Stomach (tissue), 9 donors: ENCODE measurements around the gene PCDHB9. TPM values are rescaled to one million over a fixed set of nuclear protein-coding genes. Genes with fewer than 3 reads are reported as not detected.
A peak's percentile ranks its signal among the peaks of the same experiment; 100 is the strongest.
"Not testable (repeated sequence)": the region's sequence is repeated elsewhere in the genome, so short reads cannot be mapped to it uniquely, and the experiment has no call there.

Experiments
- DNase-seq, 2 donors: peaks; one replicate each; pipeline versions ENCODE4 v3.0.0 to v3.0.0-alpha.2; 2013 to 2019
- H3K27ac ChIP-seq, 5 donors: fragments of 200-600 bp in 4 of 5; sonication (generic) in 4 of 5; one replicate each; pipeline ENCODE4 v1.5.1; 2013 to 2019; ENCODE audit warnings: mild to moderate bottlenecking in 1 of 5, moderate library complexity in 1 of 5
- H3K27me3 ChIP-seq, 3 donors: fragments of 200-600 bp; sonication (generic); one replicate each; pipeline ENCODE4 v1.5.1; 2017 to 2019; ENCODE audit warnings: mixed run types in 1 of 3
- H3K36me3 ChIP-seq, 4 donors: fragments of 200-600 bp; sonication (generic); 1 replicate in 3 of 4; 2 replicates in 1 of 4; pipeline ENCODE4 v1.5.1; 2016 to 2019
- H3K4me1 ChIP-seq, 4 donors: fragments of 200-600 bp; sonication (generic); one replicate each; pipeline ENCODE4 v1.5.1; 2016 to 2019
- H3K4me3 ChIP-seq, 4 donors: fragments of 200-600 bp; sonication (generic) in 3 of 4; one replicate each; pipeline ENCODE4 v1.5.1; 2016 to 2019; ENCODE audit warnings: mild to moderate bottlenecking in 1 of 4
- H3K9me3 ChIP-seq, 4 donors: fragments of 200-600 bp; sonication (generic); one replicate each; pipeline ENCODE4 v1.5.1; 2016 to 2019
- EP300 ChIP-seq: sonication (generic); formaldehyde crosslinking; IDR thresholded peaks from one replicate; pipeline ENCODE4 v1.6.1; 2017; ENCODE audit warnings: antibody characterized with exemption
- POLR2A ChIP-seq, 4 donors: fragments of 450-650 bp; IDR thresholded peaks; one replicate each; pipeline ENCODE4 v1.6.1; 2016; ENCODE audit warnings: antibody characterized with exemption in 4 of 4, control low read depth in 2 of 4, mild to moderate bottlenecking in 1 of 4, moderate library complexity in 1 of 4
- POLR2AphosphoS5 ChIP-seq, 3 donors: sonication (generic); formaldehyde crosslinking; IDR thresholded peaks; one replicate each; pipeline ENCODE4 v1.6.1; 2016; ENCODE audit warnings: antibody characterized with exemption in 3 of 3
- WGBS, 5 donors: extraction: QIAGEN DNeasy Blood & Tissue Kit in 3 of 5; methylation state at CpG; one replicate each; pipeline versions ENCODE4 v1.1.5 to v1.1.7; 2013 to 2018; 5-methylcytosine and 5-hydroxymethylcytosine counted together
- intact Hi-C: fragments of 100-400 bp; cut with DNase I; formaldehyde crosslinking; loops from one replicate; pipeline ENCODE4 v1.15.1; 2023; ENCODE audit warnings: low total_unique reads
- polyA plus RNA-seq, 3 donors: library from polyadenylated mRNA; stranded (reverse); fragments of 200-250 nt; gene quantifications; one replicate each; pipeline ENCODE4 v1.2.3, GENCODE V29; 2013
- total RNA-seq, 5 donors: library from RNA; depleted of rRNA; stranded (reverse); fragments of >200 nt; gene quantifications; one replicate each; pipeline versions ENCODE4 v1.1.0 to v1.2.3, GENCODE V29; 2014 to 2016
- TF ChIP-seq, protein P1 (sequence below), 7 experiments: fragments of 450-650 bp in 4 of 7; fragments of 200-600 bp in 3 of 7; sonication (generic) in 3 of 7; IDR thresholded peaks; one replicate each; pipeline ENCODE4 v1.5.1; 2016 to 2019; ENCODE audit warnings: antibody characterized with exemption in 7 of 7, control low read depth in 2 of 7, mild to moderate bottlenecking in 1 of 7
- donor health status: healthy with polysubstance abuse.
- donor health status: Bipolar disorder and iron deficiency.
- donor health status: healthy.

PCDHB9 gene
- total and polyA plus RNA-seq, 8 donors, result 0.08 to 0.92 (median 0.19) TPM; not detected in 3

DNA sequence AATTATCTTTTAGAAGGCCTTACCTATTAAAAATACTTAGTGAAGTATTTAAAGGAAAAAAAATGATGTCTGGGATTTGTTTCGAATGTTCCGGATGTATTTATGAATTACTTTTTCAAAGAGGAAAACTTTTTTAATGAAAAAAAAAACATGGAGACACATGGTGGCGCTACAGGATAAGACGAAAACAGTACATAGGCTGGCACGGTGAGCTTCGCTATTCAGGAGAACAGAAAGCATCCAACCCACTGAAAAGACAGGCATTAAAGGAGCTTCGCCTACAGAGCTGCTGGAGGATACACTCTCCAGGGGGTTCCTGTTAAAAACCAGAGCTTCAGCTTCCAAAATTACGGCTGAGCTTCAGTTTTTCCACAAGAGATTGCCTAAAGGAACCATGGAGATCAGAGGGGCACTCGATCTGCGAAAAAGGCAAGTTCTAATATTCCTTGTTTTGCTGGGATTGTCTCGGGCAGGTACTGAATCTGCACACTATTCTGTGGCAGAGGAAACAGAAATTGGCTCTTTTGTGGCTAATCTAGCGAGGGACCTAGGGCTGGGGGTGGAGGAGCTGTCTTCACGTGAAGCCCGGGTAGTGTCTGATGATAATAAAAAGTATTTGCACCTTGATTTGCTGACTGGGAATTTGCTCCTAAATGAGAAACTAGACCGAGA lies 36.3 kb downstream of the PCDHB9 start, which contains the start of gene PCDHB14:
PCDHB14 (plus strand) TSS at position 232 of the 672 bp plus-strand sequence; CDS start at position 395, 163 bp downstream.
- Histone ChIP-seq H3K4me1 (no peaks in the 10 kb centered on the region), H3K36me3 (peaks cover 0 to 10% (median 1%) of the 10 kb centered on the region in 4 donors), H3K4me3 (peak within 1 kb of the TSS; percentile 5 to 23 (median 14)), H3K27me3 (peaks cover 0 to 23% (median 0%) of the 10 kb centered on the region in 3 donors), H3K27ac (no peak within 1 kb of the TSS), H3K9me3 (peaks cover 27 to 97% (median 82%) of the 10 kb centered on the region in 4 donors)
- intact Hi-C loops, result no loop called here
- DNase-seq, result peak in 1 of 2 donors; percentile 52
- WGBS, 5 donors, result 20 to 31% (median 25%) methylated on average over 15 of the region's 15 CpGs
- TF ChIP-seq POLR2A (IDR thresholded peaks at IDR 0.05) (no peak), POLR2AphosphoS5 (IDR thresholded peaks at IDR 0.05) (no peak), EP300 (no peak)

DNA sequence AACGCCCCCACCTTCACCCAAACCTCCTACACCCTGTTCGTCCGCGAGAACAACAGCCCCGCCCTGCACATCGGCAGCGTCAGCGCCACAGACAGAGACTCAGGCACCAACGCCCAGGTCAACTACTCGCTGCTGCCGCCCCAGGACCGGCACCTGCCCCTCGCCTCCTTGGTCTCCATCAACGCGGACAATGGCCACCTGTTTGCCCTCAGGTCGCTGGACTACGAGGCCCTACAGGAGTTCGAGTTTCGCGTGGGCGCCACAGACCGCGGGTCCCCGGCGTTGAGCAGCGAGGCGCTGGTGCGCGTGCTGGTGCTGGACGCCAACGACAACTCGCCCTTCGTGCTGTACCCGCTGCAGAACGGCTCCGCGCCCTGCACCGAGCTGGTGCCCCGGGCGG lies 37.9 kb downstream of the PCDHB9 start:
- Histone ChIP-seq H3K27me3 (peaks cover 0 to 23% (median 0%) of the 10 kb centered on the region in 3 donors), H3K9me3 (peaks cover 20 to 90% (median 72%) of the 10 kb centered on the region in 4 donors)
- 19 to 31% (median 27%) methylated on average over 12 to 35 of the region's 40 CpGs for whole genome bisulfite sequencing, 5 donors
- H3K27ac ChIP-seq, H3K4me3 ChIP-seq, intact Hi-C loops, H3K36me3 ChIP-seq, H3K4me1 ChIP-seq, DNase-seq: not testable (repeated sequence)

DNA sequence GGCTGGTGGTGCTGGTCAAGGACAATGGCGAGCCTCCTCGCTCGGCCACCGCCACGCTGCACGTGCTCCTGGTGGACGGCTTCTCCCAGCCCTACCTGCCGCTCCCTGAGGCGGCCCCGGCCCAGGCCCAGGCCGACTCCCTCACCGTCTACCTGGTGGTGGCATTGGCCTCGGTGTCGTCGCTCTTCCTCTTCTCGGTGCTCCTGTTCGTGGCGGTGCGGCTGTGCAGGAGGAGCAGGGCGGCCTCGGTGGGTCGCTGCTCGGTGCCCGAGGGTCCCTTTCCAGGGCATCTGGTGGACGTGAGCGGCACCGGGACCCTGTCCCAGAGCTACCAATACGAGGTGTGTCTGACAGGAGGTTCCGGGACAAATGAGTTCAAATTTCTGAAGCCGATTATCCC lies 38.5 kb downstream of the PCDHB9 start:
- Histone ChIP-seq H3K27me3 (peaks cover 0 to 23% (median 0%) of the 10 kb centered on the region in 3 donors), H3K9me3 (peaks cover 20 to 88% (median 71%) of the 10 kb centered on the region in 4 donors)
- H3K4me3 ChIP-seq, intact Hi-C loops, H3K4me1 ChIP-seq, H3K36me3 ChIP-seq, H3K27ac ChIP-seq, DNase-seq: not testable (repeated sequence)
- 29 to 57% (median 32%) methylated on average over 11 to 30 of the region's 30 CpGs for WGBS, 5 donors

DNA sequence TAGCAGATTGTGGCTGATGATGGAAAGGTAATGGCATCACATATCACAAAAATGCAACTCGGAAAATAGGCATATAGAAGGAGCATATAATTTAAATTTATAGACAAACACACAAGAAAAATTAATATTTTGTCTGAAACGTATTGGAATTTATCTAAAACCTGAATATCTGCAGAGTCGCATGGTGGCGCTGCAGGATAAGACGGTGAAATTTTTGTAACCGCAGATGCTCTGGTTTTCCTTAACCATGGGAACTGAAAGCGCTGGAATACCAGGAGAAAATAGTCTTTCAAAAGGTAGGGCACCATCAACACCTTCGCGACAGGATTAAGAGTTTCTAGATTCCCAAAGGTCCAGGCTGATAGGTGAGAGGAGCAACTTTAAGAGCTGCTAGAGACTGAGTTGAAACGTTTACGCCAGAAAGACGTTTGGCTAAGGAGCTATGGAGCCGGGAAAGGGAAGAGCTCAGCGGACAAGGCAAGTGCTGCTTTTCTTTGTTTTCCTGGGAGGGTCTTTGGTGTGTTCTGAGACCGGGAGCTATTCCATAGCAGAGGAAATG lies 47.2 kb downstream of the PCDHB9 start:
- intact Hi-C loops, result no loop called here
- no peaks in the 10 kb centered on the region for H3K4me1 ChIP-seq

DNA sequence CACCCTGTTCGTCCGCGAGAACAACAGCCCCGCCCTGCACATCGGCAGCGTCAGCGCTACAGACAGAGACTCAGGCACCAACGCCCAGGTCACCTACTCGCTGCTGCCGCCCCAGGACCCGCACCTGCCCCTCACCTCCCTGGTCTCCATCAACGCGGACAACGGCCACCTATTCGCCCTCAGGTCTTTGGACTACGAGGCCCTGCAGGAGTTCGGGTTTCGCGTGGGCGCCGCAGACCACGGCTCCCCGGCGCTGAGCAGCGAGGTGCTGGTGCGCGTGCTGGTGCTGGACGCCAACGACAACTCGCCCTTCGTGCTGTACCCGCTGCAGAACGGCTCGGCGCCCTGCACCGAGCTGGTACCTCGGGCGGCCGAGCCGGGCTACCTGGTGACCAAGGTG lies 49.0 kb downstream of the PCDHB9 start:
- intact Hi-C loops, H3K4me3 ChIP-seq, DNase-seq, H3K4me1 ChIP-seq, H3K27ac ChIP-seq, H3K36me3 ChIP-seq: not testable (repeated sequence)
- Histone ChIP-seq H3K27me3 (peaks cover 0 to 36% (median 0%) of the 10 kb centered on the region in 3 donors), H3K9me3 (peaks cover 48 to 100% (median 97%) of the 10 kb centered on the region in 4 donors)
- 26 to 40% (median 30%) methylated on average over 8 to 40 of the region's 40 CpGs for WGBS, 5 donors

More for the DNA sequence above, 47.2 kb downstream of the PCDHB9 start:
- Histone ChIP-seq H3K9me3 (peaks cover 36 to 94% (median 90%) of the 10 kb centered on the region in 4 donors), H3K36me3 (no peaks in the 10 kb centered on the region), H3K27me3 (peaks cover 0 to 30% (median 0%) of the 10 kb centered on the region in 3 donors), H3K27ac (no peak overlapping the region), H3K4me3 (peak overlapping the region; percentile 1 to 26 (median 14))
- DNase-seq, result peak in 1 of 2 donors; percentile 31
- TF ChIP-seq POLR2A (IDR thresholded peaks at IDR 0.05), result no peak
- TF ChIP-seq, protein P1, sequence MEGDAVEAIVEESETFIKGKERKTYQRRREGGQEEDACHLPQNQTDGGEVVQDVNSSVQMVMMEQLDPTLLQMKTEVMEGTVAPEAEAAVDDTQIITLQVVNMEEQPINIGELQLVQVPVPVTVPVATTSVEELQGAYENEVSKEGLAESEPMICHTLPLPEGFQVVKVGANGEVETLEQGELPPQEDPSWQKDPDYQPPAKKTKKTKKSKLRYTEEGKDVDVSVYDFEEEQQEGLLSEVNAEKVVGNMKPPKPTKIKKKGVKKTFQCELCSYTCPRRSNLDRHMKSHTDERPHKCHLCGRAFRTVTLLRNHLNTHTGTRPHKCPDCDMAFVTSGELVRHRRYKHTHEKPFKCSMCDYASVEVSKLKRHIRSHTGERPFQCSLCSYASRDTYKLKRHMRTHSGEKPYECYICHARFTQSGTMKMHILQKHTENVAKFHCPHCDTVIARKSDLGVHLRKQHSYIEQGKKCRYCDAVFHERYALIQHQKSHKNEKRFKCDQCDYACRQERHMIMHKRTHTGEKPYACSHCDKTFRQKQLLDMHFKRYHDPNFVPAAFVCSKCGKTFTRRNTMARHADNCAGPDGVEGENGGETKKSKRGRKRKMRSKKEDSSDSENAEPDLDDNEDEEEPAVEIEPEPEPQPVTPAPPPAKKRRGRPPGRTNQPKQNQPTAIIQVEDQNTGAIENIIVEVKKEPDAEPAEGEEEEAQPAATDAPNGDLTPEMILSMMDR (IDR thresholded peaks at IDR 0.05), result peak in 1 of 7 experiments; percentile 8
- no peak for TF ChIP-seq POLR2AphosphoS5 (IDR thresholded peaks at IDR 0.05)
- WGBS, 5 donors, result 6 to 12% (median 8%) methylated on average over 15 of the region's 15 CpGs

DNA sequence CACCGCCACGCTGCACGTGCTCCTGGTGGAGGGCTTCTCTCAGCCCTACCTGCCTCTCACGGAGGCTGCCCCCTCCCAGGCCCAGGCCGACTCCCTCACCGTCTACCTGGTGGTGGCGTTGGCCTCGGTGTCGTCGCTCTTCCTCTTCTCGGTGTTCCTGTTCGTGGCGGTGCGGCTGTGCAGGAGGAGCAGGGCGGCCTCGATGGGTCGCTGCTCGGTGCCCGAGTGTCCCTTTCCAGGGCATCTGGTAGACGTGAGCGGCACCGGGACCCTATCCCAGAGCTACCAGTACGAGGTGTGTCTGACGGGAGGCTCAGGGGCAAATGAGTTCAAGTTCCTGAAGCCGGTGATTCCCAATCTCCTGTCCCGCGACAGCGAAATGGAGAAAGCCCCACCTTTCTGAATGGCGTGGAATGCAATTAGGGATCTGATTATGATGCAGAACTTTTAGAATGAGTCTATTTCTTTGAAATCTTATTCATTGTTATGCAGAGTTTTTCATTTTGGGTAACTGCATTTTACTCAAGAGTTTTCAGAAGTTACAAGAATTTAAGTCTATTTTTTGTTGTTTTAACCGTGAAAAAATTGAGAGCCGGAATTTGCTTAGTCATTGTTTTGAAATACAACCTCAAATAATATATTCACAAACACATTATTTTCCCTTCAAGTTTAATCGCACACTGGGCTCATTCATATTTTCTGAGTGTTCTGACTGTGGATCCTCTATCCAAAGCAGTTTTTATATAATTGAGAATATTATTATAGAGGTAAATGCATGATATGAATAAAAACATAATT lies 49.8 kb downstream of the PCDHB9 start:
- Histone ChIP-seq H3K4me3 (no peak overlapping the region), H3K4me1 (no peaks in the 10 kb centered on the region), H3K27ac (no peak overlapping the region), H3K36me3 (peaks cover 0 to 12% (median 0%) of the 10 kb centered on the region in 4 donors), H3K27me3 (peaks cover 0 to 44% (median 0%) of the 10 kb centered on the region in 3 donors), H3K9me3 (peaks cover 56 to 100% (median 98%) of the 10 kb centered on the region in 4 donors)
- TF ChIP-seq POLR2AphosphoS5 (IDR thresholded peaks at IDR 0.05) (no peak), POLR2A (IDR thresholded peaks at IDR 0.05) (no peak), EP300 (no peak)
- intact Hi-C loops, result no loop called here
- whole genome bisulfite sequencing, 5 donors, result 18 to 24% (median 22%) methylated on average over 13 to 32 of the region's 32 CpGs
- no peak for DNase-seq

Other genes starting within 250 kb of the PCDHB9 start
Only the 30 nearest of the 37 such genes appear.
- under 1 TPM in 2 of 5 donors, not detected in 3; under 0.01 to 0.37 TPM for gene PCDHB1, start 135.8 kb upstream of the PCDHB9 start, total RNA-seq
- under 1 TPM in 1 of 3 donors, not detected in 2; 0.03 TPM for gene PCDHB1, start 135.8 kb upstream of the PCDHB9 start, polyA plus RNA-seq
- gene PCDHB2, start 92.5 kb upstream of the PCDHB9 start, total RNA-seq, result 1 to 10 TPM in 1 of 5 donors, under 1 TPM in 1, not detected in 3; 0.43 to 3.3 TPM
- 1 to 10 TPM in 1 of 3 donors, under 1 TPM in 2; 0.53 to 1.3 (median 0.61) TPM for gene PCDHB2, start 92.5 kb upstream of the PCDHB9 start, polyA plus RNA-seq
- gene PCDHB3, start 86.7 kb upstream of the PCDHB9 start, total RNA-seq, result 1 to 10 TPM in 1 of 5 donors, not detected in 4; 3.7 TPM
- gene PCDHB3, start 86.7 kb upstream of the PCDHB9 start, polyA plus RNA-seq, result under 1 TPM; 0.15 to 0.46 (median 0.31) TPM
- 10 to 100 TPM in 1 of 5 donors, 1 to 10 TPM in 1, under 1 TPM in 2, not detected in 1; 0.45 to 15.9 (median 1.7) TPM for gene PCDHB4, start 65.3 kb upstream of the PCDHB9 start, total RNA-seq
- gene PCDHB4, start 65.3 kb upstream of the PCDHB9 start, polyA plus RNA-seq, result under 1 TPM; 0.15 to 0.38 (median 0.37) TPM
- gene PCDHB5, start 52.0 kb upstream of the PCDHB9 start, total RNA-seq, result 1 to 10 TPM in 3 of 5 donors, under 1 TPM in 2; 0.14 to 4.7 (median 1.8) TPM
- under 1 TPM in 2 of 3 donors, not detected in 1; 0.31 to 0.78 TPM for gene PCDHB5, start 52.0 kb upstream of the PCDHB9 start, polyA plus RNA-seq
- gene PCDHB6, start 37.1 kb upstream of the PCDHB9 start, total RNA-seq, result 1 to 10 TPM in 1 of 5 donors, under 1 TPM in 1, not detected in 3; under 0.01 to 1.3 TPM
- under 1 TPM in 1 of 3 donors, not detected in 2; 0.15 TPM for gene PCDHB6, start 37.1 kb upstream of the PCDHB9 start, polyA plus RNA-seq
- gene PCDHB7, start 14.5 kb upstream of the PCDHB9 start, total RNA-seq, result 1 to 10 TPM in 1 of 5 donors, under 1 TPM in 1, not detected in 3; 0.72 to 1.8 TPM
- under 1 TPM in 1 of 3 donors, not detected in 2; 0.10 TPM for gene PCDHB7, start 14.5 kb upstream of the PCDHB9 start, polyA plus RNA-seq
- 1 to 10 TPM in 1 of 5 donors, under 1 TPM in 1, not detected in 3; 0.58 to 1.7 TPM for gene PCDHB8, start 9.4 kb upstream of the PCDHB9 start, total RNA-seq
- not detected for gene PCDHB8, start 9.4 kb upstream of the PCDHB9 start, polyA plus RNA-seq
- 1 to 10 TPM in 3 of 5 donors, under 1 TPM in 2; 0.45 to 1.7 (median 1.2) TPM for gene PCDHB16, start 4.8 kb upstream of the PCDHB9 start, total RNA-seq
- under 1 TPM in 2 of 3 donors, not detected in 1; 0.12 to 0.20 TPM for gene PCDHB16, start 4.8 kb upstream of the PCDHB9 start, polyA plus RNA-seq
- gene PCDHB10, start 5.2 kb downstream of the PCDHB9 start, total RNA-seq, result 10 to 100 TPM in 1 of 5 donors, 1 to 10 TPM in 3, under 1 TPM in 1; 0.58 to 18.3 (median 2.3) TPM
- gene PCDHB10, start 5.2 kb downstream of the PCDHB9 start, polyA plus RNA-seq, result under 1 TPM; 0.12 to 0.40 (median 0.15) TPM
- 1 to 10 TPM in 2 of 5 donors, under 1 TPM in 1, not detected in 2; 0.87 to 4.4 (median 1.3) TPM for gene PCDHB11, start 12.5 kb downstream of the PCDHB9 start, total RNA-seq
- gene PCDHB11, start 12.5 kb downstream of the PCDHB9 start, polyA plus RNA-seq, result 1 to 10 TPM in 1 of 3 donors, under 1 TPM in 2; 0.12 to 1.1 (median 0.30) TPM
- 1 to 10 TPM in 4 of 5 donors, not detected in 1; 1.2 to 8.5 (median 2.9) TPM for gene PCDHB12, start 21.6 kb downstream of the PCDHB9 start, total RNA-seq
- under 1 TPM; 0.19 to 0.31 (median 0.28) TPM for gene PCDHB12, start 21.6 kb downstream of the PCDHB9 start, polyA plus RNA-seq
- 10 to 100 TPM in 1 of 5 donors, 1 to 10 TPM in 2, under 1 TPM in 2; under 0.01 to 28.1 (median 3.1) TPM for gene PCDHB13, start 26.8 kb downstream of the PCDHB9 start, total RNA-seq
- under 1 TPM in 2 of 3 donors, not detected in 1; 0.12 to 0.28 TPM for gene PCDHB13, start 26.8 kb downstream of the PCDHB9 start, polyA plus RNA-seq
- 1 to 10 TPM in 4 of 5 donors, not detected in 1; 1.3 to 6.4 (median 3.6) TPM for gene PCDHB14, start 36.2 kb downstream of the PCDHB9 start, total RNA-seq
- gene PCDHB14, start 36.2 kb downstream of the PCDHB9 start, polyA plus RNA-seq, result 1 to 10 TPM in 1 of 3 donors, under 1 TPM in 2; 0.31 to 1.1 (median 0.44) TPM
- gene PCDHB15, start 58.2 kb downstream of the PCDHB9 start, total RNA-seq, result 1 to 10 TPM in 2 of 5 donors, under 1 TPM in 1, not detected in 2; 0.58 to 6.6 (median 2.2) TPM
- 1 to 10 TPM in 1 of 3 donors, under 1 TPM in 2; 0.44 to 1.2 (median 0.73) TPM for gene PCDHB15, start 58.2 kb downstream of the PCDHB9 start, polyA plus RNA-seq
- gene SLC25A2, start 116.9 kb downstream of the PCDHB9 start, total RNA-seq, result 1 to 10 TPM in 1 of 5 donors, under 1 TPM in 1, not detected in 3; 0.43 to 4.8 TPM
- not detected for gene SLC25A2, start 116.9 kb downstream of the PCDHB9 start, polyA plus RNA-seq
- gene TAF7, start 133.6 kb downstream of the PCDHB9 start, total RNA-seq, result 10 to 100 TPM; 22.0 to 89.8 (median 36.5) TPM
- 10 to 100 TPM; 32.6 to 46.1 (median 43.5) TPM for gene TAF7, start 133.6 kb downstream of the PCDHB9 start, polyA plus RNA-seq
- gene PCDHGA1, start 143.4 kb downstream of the PCDHB9 start, total RNA-seq, result under 1 TPM in 1 of 5 donors, not detected in 4; 0.18 TPM
- under 1 TPM in 1 of 3 donors, not detected in 2; 0.13 TPM for gene PCDHGA1, start 143.4 kb downstream of the PCDHB9 start, polyA plus RNA-seq
- 1 to 10 TPM; 1.2 to 3.5 (median 2.0) TPM for gene PCDHGA2, start 151.6 kb downstream of the PCDHB9 start, total RNA-seq
- under 1 TPM; 0.06 to 0.31 (median 0.18) TPM for gene PCDHGA2, start 151.6 kb downstream of the PCDHB9 start, polyA plus RNA-seq
- 1 to 10 TPM in 3 of 5 donors, under 1 TPM in 1, not detected in 1; 0.58 to 6.7 (median 1.4) TPM for gene PCDHGA3, start 156.7 kb downstream of the PCDHB9 start, total RNA-seq
- gene PCDHGA3, start 156.7 kb downstream of the PCDHB9 start, polyA plus RNA-seq, result under 1 TPM in 1 of 3 donors, not detected in 2; 0.08 TPM
- 1 to 10 TPM in 1 of 5 donors, under 1 TPM in 3, not detected in 1; under 0.01 to 1.2 (median 0.68) TPM for gene PCDHGB1, start 162.9 kb downstream of the PCDHB9 start, total RNA-seq
- under 1 TPM in 1 of 3 donors, not detected in 2; 0.03 TPM for gene PCDHGB1, start 162.9 kb downstream of the PCDHB9 start, polyA plus RNA-seq
- gene PCDHGA4, start 167.9 kb downstream of the PCDHB9 start, total RNA-seq, result 1 to 10 TPM in 4 of 5 donors, under 1 TPM in 1; 0.29 to 9.3 (median 2.4) TPM
- gene PCDHGA4, start 167.9 kb downstream of the PCDHB9 start, polyA plus RNA-seq, result under 1 TPM in 1 of 3 donors, not detected in 2; 0.08 TPM
- gene PCDHGB2, start 172.8 kb downstream of the PCDHB9 start, total RNA-seq, result 10 to 100 TPM in 1 of 5 donors, 1 to 10 TPM in 3, not detected in 1; 2.5 to 10.7 (median 8.1) TPM
- under 1 TPM in 1 of 3 donors, not detected in 2; 0.10 TPM for gene PCDHGB2, start 172.8 kb downstream of the PCDHB9 start, polyA plus RNA-seq
- gene PCDHGA5, start 177.0 kb downstream of the PCDHB9 start, total RNA-seq, result 1 to 10 TPM in 4 of 5 donors, not detected in 1; 2.3 to 6.7 (median 3.6) TPM
- under 1 TPM in 1 of 3 donors, not detected in 2; 0.15 TPM for gene PCDHGA5, start 177.0 kb downstream of the PCDHB9 start, polyA plus RNA-seq
- 1 to 10 TPM in 4 of 5 donors, under 1 TPM in 1; 0.87 to 8.8 (median 3.8) TPM for gene PCDHGB3, start 183.1 kb downstream of the PCDHB9 start, total RNA-seq
- under 1 TPM in 2 of 3 donors, not detected in 1; 0.06 to 0.08 TPM for gene PCDHGB3, start 183.1 kb downstream of the PCDHB9 start, polyA plus RNA-seq
- gene PCDHGA6, start 186.7 kb downstream of the PCDHB9 start, total RNA-seq, result 1 to 10 TPM in 3 of 5 donors, under 1 TPM in 2; 0.29 to 4.4 (median 1.8) TPM
- gene PCDHGA6, start 186.7 kb downstream of the PCDHB9 start, polyA plus RNA-seq, result under 1 TPM in 2 of 3 donors, not detected in 1; 0.06 to 0.38 TPM
- 10 to 100 TPM in 1 of 5 donors, 1 to 10 TPM in 2, under 1 TPM in 1, not detected in 1; 0.87 to 29.0 (median 2.7) TPM for gene PCDHGA7, start 195.6 kb downstream of the PCDHB9 start, total RNA-seq
- under 1 TPM in 2 of 3 donors, not detected in 1; 0.06 to 0.30 TPM for gene PCDHGA7, start 195.6 kb downstream of the PCDHB9 start, polyA plus RNA-seq
- 10 to 100 TPM in 1 of 5 donors, 1 to 10 TPM in 2, under 1 TPM in 2; 0.29 to 12.1 (median 1.2) TPM for gene PCDHGB4, start 200.5 kb downstream of the PCDHB9 start, total RNA-seq
- under 1 TPM in 2 of 3 donors, not detected in 1; 0.12 to 0.45 TPM for gene PCDHGB4, start 200.5 kb downstream of the PCDHB9 start, polyA plus RNA-seq
- 10 to 100 TPM in 1 of 5 donors, 1 to 10 TPM in 2, under 1 TPM in 2; under 0.01 to 12.5 (median 1.2) TPM for gene PCDHGA8, start 205.5 kb downstream of the PCDHB9 start, total RNA-seq
- under 1 TPM in 2 of 3 donors, not detected in 1; 0.06 to 0.08 TPM for gene PCDHGA8, start 205.5 kb downstream of the PCDHB9 start, polyA plus RNA-seq
- 10 to 100 TPM in 2 of 5 donors, 1 to 10 TPM in 3; 1.8 to 16.8 (median 4.2) TPM for gene PCDHGB5, start 210.8 kb downstream of the PCDHB9 start, total RNA-seq
- under 1 TPM in 2 of 3 donors, not detected in 1; 0.35 to 0.75 TPM for gene PCDHGB5, start 210.8 kb downstream of the PCDHB9 start, polyA plus RNA-seq